Immature natural killer cell (primary cell): Measurements from ENCODE around the gene MRPL39. TPM values are rescaled to one million over a fixed set of nuclear protein-coding genes. Genes with fewer than 3 reads are reported as not detected.

ENCODE experiments used
- polyA plus RNA-seq, 3 donors: library from polyadenylated mRNA; unstranded; fragments of 300-500 nt; fragmentation: Illumina TruSeq; gene quantifications; one replicate each; pipeline ENCODE4 v1.2.3, GENCODE V29; 2021

The MRPL39 gene
- polyA plus RNA-seq, 3 donors from 2014 or later = 20.2 to 33.0 (median 22.8) TPM

Other genes starting within 250 kb of the MRPL39 start
- not detected for gene JAM2, start 31.8 kb upstream of the MRPL39 start, polyA plus RNA-seq
- gene ATP5PF, start 127.4 kb upstream of the MRPL39 start, polyA plus RNA-seq = 100 to 1,000 TPM; 343 to 470 (median 345) TPM
- 10 to 100 TPM; 12.6 to 20.8 (median 14.8) TPM for gene GABPA, start 127.5 kb upstream of the MRPL39 start, polyA plus RNA-seq